Keratinocyte (primary cell): ENCODE measurements around the gene HES3. TPM values are rescaled to one million over a fixed set of nuclear protein-coding genes. Genes with fewer than 3 reads are reported as not detected.

Experiments
- DNase-seq: peaks from one replicate; pipeline ENCODE4 v3.0.0-alpha.2; 2011; ENCODE audit warnings: low read depth, missing footprints, low spot score
- FAIRE-seq: peaks from 2 replicates; lab custom pipeline; 2011; peaks lifted over from hg19 to GRCh38; lab: Jason Lieb, UNC
- H2AFZ ChIP-seq: 2 replicates; pipeline ENCODE4 v1.6.0; 2012; ENCODE audit warnings: low read length, control low read depth, inconsistent platforms; ENCODE audit not compliant: control insufficient read depth
- H3K27ac ChIP-seq: 2 replicates; pipeline ENCODE4 v1.5.1; 2011; ENCODE audit warnings: low read length; ENCODE audit not compliant: control insufficient read depth, insufficient read depth
- H3K27me3 ChIP-seq: 3 replicates; pipeline ENCODE4 v1.6.0; 2011; ENCODE audit warnings: low read length; ENCODE audit not compliant: control insufficient read depth, insufficient read depth; ENCODE audit errors: extremely low read depth
- H3K36me3 ChIP-seq, 2 experiments: 2 replicates in 1 of 2; 3 replicates in 1 of 2; pipeline ENCODE4 v1.5.1; 2011; ENCODE audit warnings: low read length in 2 of 2, mild to moderate bottlenecking in 1 of 2; ENCODE audit not compliant: control insufficient read depth in 2 of 2, insufficient read depth in 2 of 2; ENCODE audit errors: extremely low read depth in 1 of 2
- H3K4me1 ChIP-seq: 3 replicates; pipeline ENCODE4 v1.5.1; 2011; ENCODE audit warnings: low read length; ENCODE audit not compliant: control insufficient read depth, insufficient read depth; ENCODE audit errors: extremely low read depth
- H3K4me2 ChIP-seq: 3 replicates; pipeline ENCODE4 v1.6.0; 2011; ENCODE audit warnings: low read depth, low read length; ENCODE audit not compliant: control insufficient read depth, insufficient read depth; ENCODE audit errors: extremely low read depth
- H3K4me3 ChIP-seq, 3 experiments: fragments of 200-600 bp in 1 of 3; sonication (generic) in 1 of 3; 2 replicates in 2 of 3; 3 replicates in 1 of 3; pipeline ENCODE4 v1.5.1; 2011 to 2016; ENCODE audit warnings: low read length in 3 of 3, mild to moderate bottlenecking in 3 of 3, control low read depth in 2 of 3, inconsistent platforms in 1 of 3, low read depth in 1 of 3, mixed read lengths in 1 of 3, mixed run types in 1 of 3, moderate library complexity in 1 of 3; ENCODE audit not compliant: control insufficient read depth in 2 of 3, insufficient read depth in 2 of 3; ENCODE audit errors: extremely low read depth in 1 of 3
- H3K79me2 ChIP-seq: 2 replicates; pipeline ENCODE4 v1.6.0; 2012; ENCODE audit warnings: low read length; ENCODE audit not compliant: control insufficient read depth, insufficient read depth
- H3K9ac ChIP-seq: 3 replicates; pipeline ENCODE4 v1.6.0; 2011; ENCODE audit warnings: low read length; ENCODE audit not compliant: control insufficient read depth, insufficient read depth; ENCODE audit errors: extremely low read depth
- H3K9me1 ChIP-seq: 3 replicates; pipeline ENCODE4 v1.6.0; 2011; ENCODE audit warnings: low read length; ENCODE audit not compliant: control insufficient read depth, insufficient read depth; ENCODE audit errors: extremely low read depth
- H3K9me3 ChIP-seq: 2 replicates; pipeline ENCODE4 v1.5.1; 2012; ENCODE audit warnings: low read depth, low read length; ENCODE audit not compliant: control insufficient read depth
- H4K20me1 ChIP-seq: 3 replicates; pipeline ENCODE4 v1.6.0; 2011; ENCODE audit warnings: low read length; ENCODE audit not compliant: control insufficient read depth, insufficient read depth; ENCODE audit errors: extremely low read depth
- EZH2 ChIP-seq: IDR thresholded peaks from one replicate; pipeline ENCODE4 v1.6.1; 2012; ENCODE audit warnings: inconsistent platforms, mild to moderate bottlenecking, low read length, moderate library complexity
- dilution Hi-C: fragments of 300-500 bp; cut with MboI; formaldehyde crosslinking; loops from one replicate; pipeline ENCODE4 v1.7.0; 2020; ENCODE audit warnings: low sequenced_read_pairs; ENCODE audit not compliant: extremely low pct_ligation_motif_present
- polyA plus RNA-seq, 5 experiments: library from polyadenylated mRNA; depleted of rRNA in 3 of 5; stranded (reverse) in 3 of 5; stranded (forward) in 1 of 5; unstranded in 1 of 5; fragments of >200 nt; gene quantifications; 1 replicate in 1 of 5; 2 replicates in 3 of 5; 3 replicates in 1 of 5; pipeline versions ENCODE4 v1.2.1 to v1.2.3, GENCODE V29; 2011 to 2012; ENCODE audit warnings: missing spikeins in 2 of 5, low read depth in 1 of 5, low replicate concordance in 1 of 5
- TF ChIP-seq, protein P1 (sequence below), 3 experiments: IDR thresholded peaks in 1 of 3; conservative IDR thresholded peaks in 1 of 3; optimal IDR thresholded peaks in 1 of 3; 2 replicates in 2 of 3; 3 replicates in 1 of 3; pipeline versions ENCODE3 to v1.5.1; 2011; ENCODE audit warnings: low read length in 3 of 3, mild to moderate bottlenecking in 3 of 3, moderate library complexity in 2 of 3, control low read depth in 1 of 3, inconsistent platforms in 1 of 3; ENCODE audit not compliant: insufficient read depth in 2 of 3; ENCODE audit errors: extremely low read depth in 1 of 3

HES3 gene
- polyA plus RNA-seq, 1 donor (not counting 4 experiments of a cell fraction or from before 2014, with no cell fraction given): not detected

GRCh38 chr1:6200188-6200809 is 43.7 kb upstream of the HES3 start:
- H4K20me1 ChIP-seq: peaks cover 7% of the 10 kb centered on the region
- peak overlapping the region; percentile 82 for H3K4me2 ChIP-seq
- H3K9ac ChIP-seq: peak overlapping the region; percentile 99
- no peaks in the 10 kb centered on the region for H3K9me3 ChIP-seq
- peaks cover 3% of the 10 kb centered on the region for H3K9me1 ChIP-seq
- peak overlapping the region; percentile 54 to 99 (median 98) for H3K4me3 ChIP-seq
- no peaks in the 10 kb centered on the region for H3K27me3 ChIP-seq
- FAIRE-seq: no peak
- no peak for DNase-seq
- H3K36me3 ChIP-seq: peaks cover 13% of the 10 kb centered on the region in 2 experiments
- peaks cover 22% of the 10 kb centered on the region for H3K4me1 ChIP-seq
- TF ChIP-seq, protein P1, sequence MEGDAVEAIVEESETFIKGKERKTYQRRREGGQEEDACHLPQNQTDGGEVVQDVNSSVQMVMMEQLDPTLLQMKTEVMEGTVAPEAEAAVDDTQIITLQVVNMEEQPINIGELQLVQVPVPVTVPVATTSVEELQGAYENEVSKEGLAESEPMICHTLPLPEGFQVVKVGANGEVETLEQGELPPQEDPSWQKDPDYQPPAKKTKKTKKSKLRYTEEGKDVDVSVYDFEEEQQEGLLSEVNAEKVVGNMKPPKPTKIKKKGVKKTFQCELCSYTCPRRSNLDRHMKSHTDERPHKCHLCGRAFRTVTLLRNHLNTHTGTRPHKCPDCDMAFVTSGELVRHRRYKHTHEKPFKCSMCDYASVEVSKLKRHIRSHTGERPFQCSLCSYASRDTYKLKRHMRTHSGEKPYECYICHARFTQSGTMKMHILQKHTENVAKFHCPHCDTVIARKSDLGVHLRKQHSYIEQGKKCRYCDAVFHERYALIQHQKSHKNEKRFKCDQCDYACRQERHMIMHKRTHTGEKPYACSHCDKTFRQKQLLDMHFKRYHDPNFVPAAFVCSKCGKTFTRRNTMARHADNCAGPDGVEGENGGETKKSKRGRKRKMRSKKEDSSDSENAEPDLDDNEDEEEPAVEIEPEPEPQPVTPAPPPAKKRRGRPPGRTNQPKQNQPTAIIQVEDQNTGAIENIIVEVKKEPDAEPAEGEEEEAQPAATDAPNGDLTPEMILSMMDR (optimal IDR thresholded peaks at IDR 0.05 in 1 of 3, IDR thresholded peaks at IDR 0.05 in 1 of 3, conservative IDR thresholded peaks at IDR 0.05 in 1 of 3; ENCODE audit: extremely low read depth in 1 of 3, insufficient read depth in 2 of 3, low read length in 3 of 3): no peak
- no peak for TF ChIP-seq EZH2
- peaks cover 39% of the 10 kb centered on the region for H3K79me2 ChIP-seq
- H2AFZ ChIP-seq: peak overlapping the region; percentile 80
- dilution Hi-C loops: no loop called here
- H3K27ac ChIP-seq: peak overlapping the region; percentile 93

- Histone ChIP-seq H3K9me1 (peaks cover 3% of the 10 kb centered on the region), H3K36me3 (peaks cover 2 to 6% of the 10 kb centered on the region in 2 experiments), H3K9ac (no peak overlapping the region), H3K4me1 (peaks cover 26% of the 10 kb centered on the region), H2AFZ (no peak overlapping the region), H3K4me3 (no peak overlapping the region), H3K27ac (no peak overlapping the region), H3K9me3 (no peaks in the 10 kb centered on the region), H3K4me2 (no peak overlapping the region), H3K27me3 (no peaks in the 10 kb centered on the region), H4K20me1 (peaks cover 4% of the 10 kb centered on the region), H3K79me2 (peaks cover 21% of the 10 kb centered on the region)
- DNase-seq (no peak), FAIRE-seq (no peak)
- dilution Hi-C loops: no loop called here
- TF ChIP-seq EZH2: no peak
- TF ChIP-seq, protein P1 (optimal IDR thresholded peaks at IDR 0.05 in 1 of 3, IDR thresholded peaks at IDR 0.05 in 1 of 3, conservative IDR thresholded peaks at IDR 0.05 in 1 of 3; ENCODE audit: extremely low read depth in 1 of 3, insufficient read depth in 2 of 3, low read length in 3 of 3): no peak
Observed at GRCh38 chr1:6202256-6202655, 41.7 kb upstream of the HES3 start.
